Parathyroid adenoma (tissue), 2 donors: ENCODE results near the gene RPL3.
"Not testable (repeated sequence)": the region's sequence is repeated elsewhere in the genome, so short reads cannot be mapped to it uniquely, and the experiment has no call there.

Experiments
- H2AFZ ChIP-seq: fragments of 300-600 bp; sonication (generic); one replicate; pipeline ENCODE4 v1.7.0; 2017; ENCODE audit warnings: antibody characterized with exemption, mild to moderate bottlenecking
- H3K27ac ChIP-seq: fragments of 300-600 bp; sonication (generic); one replicate; pipeline ENCODE4 v1.7.0; 2017
- H3K27me3 ChIP-seq: fragments of 300-600 bp; sonication (generic); one replicate; pipeline ENCODE4 v1.7.0; 2017; ENCODE audit warnings: low read length; ENCODE audit not compliant: control insufficient read depth, insufficient read depth
- H3K36me3 ChIP-seq: fragments of 300-600 bp; sonication (generic); one replicate; pipeline ENCODE4 v1.7.0; 2017; ENCODE audit warnings: low read length; ENCODE audit not compliant: control insufficient read depth, insufficient read depth
- H3K4me1 ChIP-seq: fragments of 300-600 bp; sonication (generic); one replicate; pipeline ENCODE4 v1.7.0; 2017; ENCODE audit warnings: control low read depth
- H3K4me2 ChIP-seq: fragments of 300-600 bp; sonication (generic); one replicate; pipeline ENCODE4 v1.7.0; 2017; ENCODE audit warnings: low read length
- H3K4me3 ChIP-seq: fragments of 300-600 bp; sonication (generic); one replicate; pipeline ENCODE4 v1.7.0; 2017; ENCODE audit warnings: low read depth, low read length
- H3K79me2 ChIP-seq: fragments of 300-600 bp; sonication (generic); one replicate; pipeline ENCODE4 v1.7.0; 2017; ENCODE audit warnings: control low read depth
- H3K9ac ChIP-seq: fragments of 300-600 bp; sonication (generic); one replicate; pipeline ENCODE4 v1.7.0; 2017; ENCODE audit warnings: mild to moderate bottlenecking
- H3K9me3 ChIP-seq: fragments of 300-600 bp; sonication (generic); one replicate; pipeline ENCODE4 v1.7.0; 2017; ENCODE audit warnings: low read length; ENCODE audit not compliant: control insufficient read depth
- CTCF ChIP-seq: fragments of 300-600 bp; sonication (generic); IDR thresholded peaks from one replicate; pipeline ENCODE4 v1.7.0; 2017; ENCODE audit warnings: antibody characterized with exemption, mild to moderate bottlenecking
- donor health status: primary hyperparathyroidism.

The RPL3 gene

GRCh38 chr22:39361496-39361895 lies 42.1 kb upstream of the RPL3 start:
- H2AFZ ChIP-seq, result no peak overlapping the region
- no peaks in the 10 kb centered on the region for H3K9me3 ChIP-seq
- H3K27me3 ChIP-seq, result no peaks in the 10 kb centered on the region
- H3K9ac ChIP-seq, result no peak overlapping the region
- no peak overlapping the region for H3K4me2 ChIP-seq
- no peak overlapping the region for H3K4me3 ChIP-seq
- no peak overlapping the region for H3K27ac ChIP-seq
- TF ChIP-seq CTCF, result no peak
- H3K79me2 ChIP-seq, result no peaks in the 10 kb centered on the region
- no peaks in the 10 kb centered on the region for H3K36me3 ChIP-seq
- no peaks in the 10 kb centered on the region for H3K4me1 ChIP-seq

GRCh38 chr22:39360674-39361413 lies 41.4 kb upstream of the RPL3 start:
- no peak for TF ChIP-seq CTCF
- H3K27ac ChIP-seq, result no peak overlapping the region
- no peak overlapping the region for H3K4me3 ChIP-seq
- H3K9ac ChIP-seq, result no peak overlapping the region
- H3K79me2 ChIP-seq, result no peaks in the 10 kb centered on the region
- H3K36me3 ChIP-seq, result no peaks in the 10 kb centered on the region
- H3K4me1 ChIP-seq, result no peaks in the 10 kb centered on the region
- H3K9me3 ChIP-seq, result no peaks in the 10 kb centered on the region
- no peak overlapping the region for H2AFZ ChIP-seq
- no peaks in the 10 kb centered on the region for H3K27me3 ChIP-seq
- H3K4me2 ChIP-seq, result no peak overlapping the region

GRCh38 chr22:39360242-39360641 lies 40.8 kb upstream of the RPL3 start:
- H3K27ac ChIP-seq, result no peak overlapping the region
- H3K27me3 ChIP-seq, result no peaks in the 10 kb centered on the region
- no peaks in the 10 kb centered on the region for H3K4me1 ChIP-seq
- H3K4me2 ChIP-seq, result no peak overlapping the region
- no peak overlapping the region for H3K4me3 ChIP-seq
- no peak overlapping the region for H2AFZ ChIP-seq
- no peak overlapping the region for H3K9ac ChIP-seq
- H3K79me2 ChIP-seq, result no peaks in the 10 kb centered on the region
- no peak for TF ChIP-seq CTCF
- no peaks in the 10 kb centered on the region for H3K36me3 ChIP-seq
- H3K9me3 ChIP-seq, result no peaks in the 10 kb centered on the region

GRCh38 chr22:39359659-39360195 lies 40.3 kb upstream of the RPL3 start:
- H3K4me3 ChIP-seq, result no peak overlapping the region
- H3K36me3 ChIP-seq, result no peaks in the 10 kb centered on the region
- no peaks in the 10 kb centered on the region for H3K9me3 ChIP-seq
- H2AFZ ChIP-seq, result no peak overlapping the region
- H3K9ac ChIP-seq, result no peak overlapping the region
- no peak overlapping the region for H3K4me2 ChIP-seq
- H3K4me1 ChIP-seq, result no peaks in the 10 kb centered on the region
- no peak for TF ChIP-seq CTCF
- no peak overlapping the region for H3K27ac ChIP-seq
- no peaks in the 10 kb centered on the region for H3K27me3 ChIP-seq
- H3K79me2 ChIP-seq, result no peaks in the 10 kb centered on the region

- not testable (repeated sequence) for H3K4me3 ChIP-seq, H3K4me2 ChIP-seq, H3K9me3 ChIP-seq, H3K27me3 ChIP-seq, H3K79me2 ChIP-seq, H2AFZ ChIP-seq, H3K4me1 ChIP-seq, H3K9ac ChIP-seq, H3K27ac ChIP-seq, H3K36me3 ChIP-seq
Observed at GRCh38 chr22:39358197-39358596, 38.8 kb upstream of the RPL3 start.

GRCh38 chr22:39357110-39358108 lies 38.0 kb upstream of the RPL3 start:
- not testable (repeated sequence) for H3K4me3 ChIP-seq, H3K27me3 ChIP-seq, H3K36me3 ChIP-seq, H3K9me3 ChIP-seq, H2AFZ ChIP-seq, H3K4me2 ChIP-seq, H3K79me2 ChIP-seq, H3K27ac ChIP-seq, H3K9ac ChIP-seq, H3K4me1 ChIP-seq
